GM23248 (cell line): Measurements from ENCODE around the gene CNTN4. TPM values are rescaled to one million over a fixed set of nuclear protein-coding genes. Genes with fewer than 3 reads are reported as not detected.

Source experiments
- DNase-seq: peaks from one replicate; pipeline ENCODE4 v3.0.0-alpha.2; 2015
- H2AFZ ChIP-seq: fragments of 200-600 bp; sonication (generic); 2 replicates; pipeline ENCODE4 v1.6.1; 2016; ENCODE audit warnings: antibody characterized with exemption
- H3F3A ChIP-seq: fragments of 200-600 bp; sonication (generic); 2 replicates; pipeline ENCODE4 v1.6.1; 2016; ENCODE audit warnings: mild to moderate bottlenecking, antibody characterized with exemption, mixed run types; ENCODE audit not compliant: insufficient read depth
- H3K27ac ChIP-seq: fragments of 200-600 bp; sonication (generic); 2 replicates; pipeline ENCODE4 v1.5.1; 2016; ENCODE audit warnings: mild to moderate bottlenecking
- H3K27me3 ChIP-seq: fragments of 200-600 bp; sonication (generic); replicated peaks from 2 replicates; pipeline ENCODE4 v1.6.1; 2016; ENCODE audit warnings: mild to moderate bottlenecking; ENCODE audit not compliant: insufficient read depth
- H3K36me3 ChIP-seq: fragments of 200-600 bp; sonication (generic); 2 replicates; pipeline ENCODE4 v1.6.1; 2016; ENCODE audit warnings: low read depth, mild to moderate bottlenecking
- H3K4me1 ChIP-seq: fragments of 200-600 bp; sonication (generic); 2 replicates; pipeline ENCODE4 v1.6.1; 2016; ENCODE audit warnings: mild to moderate bottlenecking; ENCODE audit not compliant: insufficient read depth
- H3K4me2 ChIP-seq: fragments of 200-600 bp; sonication (generic); one replicate; pipeline ENCODE4 v1.6.1; 2016; ENCODE audit warnings: mild to moderate bottlenecking; ENCODE audit not compliant: unreplicated experiment
- H3K4me3 ChIP-seq: fragments of 200-600 bp; sonication (generic); 2 replicates; pipeline ENCODE4 v1.5.1; 2016; ENCODE audit warnings: mild to moderate bottlenecking
- H3K79me2 ChIP-seq: fragments of 200-600 bp; sonication (generic); 2 replicates; pipeline ENCODE4 v1.6.1; 2016; ENCODE audit warnings: mild to moderate bottlenecking; ENCODE audit not compliant: insufficient read depth
- H3K9ac ChIP-seq: fragments of 200-600 bp; sonication (generic); 2 replicates; pipeline ENCODE4 v1.6.1; 2016; ENCODE audit warnings: mild to moderate bottlenecking
- H3K9me2 ChIP-seq: fragments of 200-600 bp; sonication (generic); 2 replicates; pipeline ENCODE4 v1.6.1; 2016; ENCODE audit warnings: mixed run types, mild to moderate bottlenecking, moderate library complexity; ENCODE audit not compliant: insufficient read depth
- H3K9me3 ChIP-seq: fragments of 200-600 bp; sonication (generic); one replicate; pipeline ENCODE4 v1.6.1; 2017; ENCODE audit warnings: low read depth
- H4K20me1 ChIP-seq: fragments of 200-600 bp; sonication (generic); 2 replicates; pipeline ENCODE4 v1.6.0; 2016; ENCODE audit not compliant: insufficient read depth
- EZH2 ChIP-seq: fragments of 200-600 bp; sonication (generic); IDR thresholded peaks from 2 replicates; pipeline ENCODE4 v1.6.1; 2018; ENCODE audit warnings: antibody characterized with exemption, mild to moderate bottlenecking; ENCODE audit not compliant: insufficient read depth, poor library complexity, severe bottlenecking
- EZH2phosphoT487 ChIP-seq: fragments of 200-600 bp; sonication (generic); IDR thresholded peaks from 2 replicates; pipeline ENCODE4 v1.6.1; 2018; ENCODE audit warnings: antibody characterized with exemption, moderate library complexity, mild to moderate bottlenecking, low read depth; ENCODE audit not compliant: insufficient read depth
- WGBS, 2 experiments: methylation state at CpG; one replicate each; pipeline ENCODE4 v1.1.6; 2015 to 2017; ENCODE audit warnings: low lambda C conversion rate in 2 of 2, low coverage in 1 of 2; ENCODE audit errors: missing lambda C conversion rate in 2 of 2; 5-methylcytosine and 5-hydroxymethylcytosine counted together
- in situ Hi-C: fragments of 300-500 bp; cut with MboI; formaldehyde crosslinking; loops from 2 replicates; pipeline ENCODE4 v1.15.0; 2020
- polyA plus RNA-seq: library from polyadenylated mRNA; unstranded; fragments of >200 nt; fragmentation: Nextera tagmentation; extraction: Ambion mirVana; gene quantifications from 2 replicates; pipeline ENCODE4 v1.2.1, GENCODE V29; 2016
- total RNA-seq: library from RNA; depleted of rRNA; stranded (reverse); fragments of >200 nt; shearing (Covaris generic); gene quantifications from 2 replicates; pipeline ENCODE4 v1.2.3, GENCODE V29; 2014

CNTN4 gene
- total and polyA plus RNA-seq, 2 experiments from 2014 or later, result not detected

DNA sequence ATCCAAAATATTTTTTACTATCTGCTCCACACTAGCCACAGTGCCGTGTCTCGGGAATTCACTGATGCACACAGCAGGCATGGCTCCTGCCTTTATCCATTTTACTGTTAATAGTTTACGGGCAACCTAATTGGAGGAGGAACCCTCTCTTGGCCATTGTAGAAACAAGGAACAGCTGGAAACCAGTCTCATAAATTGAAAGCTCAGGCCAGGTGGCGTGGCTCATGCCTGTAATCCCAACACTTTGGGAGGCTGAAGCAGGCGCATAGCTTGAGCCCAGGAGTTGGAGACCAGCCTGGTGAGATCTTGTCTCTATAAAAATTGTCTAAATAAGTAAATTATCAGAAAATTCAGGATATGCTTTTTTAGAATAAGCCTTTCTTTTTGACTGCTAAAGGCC lies 972.5 kb downstream of the CNTN4 start:
- in situ Hi-C loops, result no loop called here
- H3K9me3 ChIP-seq, result no peaks in the 10 kb centered on the region
- H3K36me3 ChIP-seq, result no peaks in the 10 kb centered on the region
- H3K4me2 ChIP-seq, result no peak overlapping the region
- H3K9me2 ChIP-seq, result no peaks in the 10 kb centered on the region
- H4K20me1 ChIP-seq, result no peaks in the 10 kb centered on the region
- H3K9ac ChIP-seq, result no peak overlapping the region
- H3K4me1 ChIP-seq, result no peaks in the 10 kb centered on the region
- no peaks in the 10 kb centered on the region for H3K27me3 ChIP-seq
- 53 to 54% methylated on average over 5 of the region's 5 CpGs for WGBS, 2 experiments
- H2AFZ ChIP-seq, result no peak overlapping the region
- H3K27ac ChIP-seq, result no peak overlapping the region
- TF ChIP-seq EZH2phosphoT487, result no peak
- TF ChIP-seq EZH2, result no peak
- H3K4me3 ChIP-seq, result no peak overlapping the region
- no peak for DNase-seq
- H3F3A ChIP-seq, result no peaks in the 10 kb centered on the region
- no peaks in the 10 kb centered on the region for H3K79me2 ChIP-seq

DNA sequence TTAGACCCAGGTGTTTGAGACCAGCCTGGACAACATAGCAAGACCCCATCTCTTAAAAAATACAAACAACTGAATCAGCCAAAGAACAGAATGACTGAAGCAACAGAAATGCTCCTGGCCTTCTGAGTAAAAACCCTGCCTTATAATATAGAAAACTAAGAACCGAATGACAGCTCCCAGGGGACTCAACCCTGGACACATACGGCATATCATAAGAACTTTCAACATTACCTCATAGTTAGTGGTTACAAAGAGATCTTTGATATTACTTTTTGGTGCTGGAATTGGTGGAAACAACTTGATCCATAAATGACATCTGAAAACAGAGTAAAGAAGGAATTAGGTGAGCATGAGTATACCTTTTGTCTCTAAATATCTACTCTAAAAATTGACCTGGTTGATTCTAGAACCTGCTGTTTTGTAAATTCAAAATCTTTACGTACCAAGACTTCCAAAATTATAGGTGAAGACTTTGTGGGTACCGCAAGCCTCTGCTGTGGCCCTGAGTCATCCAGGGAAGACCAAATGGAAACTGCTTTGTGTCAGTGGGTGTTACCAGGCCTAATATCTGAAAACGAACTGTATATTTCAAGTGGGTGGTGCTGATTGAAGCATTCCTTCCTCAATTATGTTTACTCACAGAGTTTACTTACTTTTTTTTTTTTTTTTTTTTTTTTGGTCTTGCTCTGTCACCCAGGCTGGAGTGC lies 976.0 kb downstream of the CNTN4 start:
- H3K9me3 ChIP-seq, result no peaks in the 10 kb centered on the region
- in situ Hi-C loops, result no loop called here
- H3K4me2 ChIP-seq, result no peak overlapping the region
- H3K27ac ChIP-seq, result no peak overlapping the region
- no peak for TF ChIP-seq EZH2
- no peak for TF ChIP-seq EZH2phosphoT487
- H3F3A ChIP-seq, result no peaks in the 10 kb centered on the region
- WGBS, 2 experiments, result 27 to 28% methylated on average over 5 of the region's 5 CpGs
- no peak overlapping the region for H3K4me3 ChIP-seq
- no peaks in the 10 kb centered on the region for H3K27me3 ChIP-seq
- no peaks in the 10 kb centered on the region for H4K20me1 ChIP-seq
- no peak overlapping the region for H3K9ac ChIP-seq
- H2AFZ ChIP-seq, result no peak overlapping the region
- no peaks in the 10 kb centered on the region for H3K36me3 ChIP-seq
- no peaks in the 10 kb centered on the region for H3K79me2 ChIP-seq
- no peaks in the 10 kb centered on the region for H3K9me2 ChIP-seq
- H3K4me1 ChIP-seq, result no peaks in the 10 kb centered on the region
- no peak for DNase-seq

DNA sequence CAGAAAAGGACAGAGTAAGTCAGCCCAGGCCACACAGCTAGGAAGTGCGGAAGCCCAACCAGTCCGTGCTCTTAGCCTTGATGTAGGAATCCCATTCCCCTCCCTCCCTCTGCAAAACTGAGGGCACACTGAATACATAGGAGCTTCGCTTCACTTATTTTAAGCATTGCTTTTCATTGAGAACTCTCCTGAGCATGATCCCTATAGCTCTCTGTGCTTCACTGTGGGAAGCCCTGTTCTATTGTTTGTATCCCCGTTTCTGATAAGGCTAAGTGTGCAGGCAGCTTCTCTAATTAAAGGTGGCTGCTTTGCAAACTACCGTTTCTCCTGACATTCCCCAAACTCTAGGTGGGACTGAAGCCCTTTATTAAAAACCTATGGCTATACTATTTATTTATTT lies 981.6 kb downstream of the CNTN4 start:
- Histone ChIP-seq H3K4me3 (no peak overlapping the region), H3K27me3 (no peaks in the 10 kb centered on the region), H3K9ac (no peak overlapping the region), H2AFZ (no peak overlapping the region), H3K36me3 (no peaks in the 10 kb centered on the region), H3K27ac (no peak overlapping the region), H3K9me3 (no peaks in the 10 kb centered on the region), H3K9me2 (no peaks in the 10 kb centered on the region), H3K4me1 (no peaks in the 10 kb centered on the region), H3F3A (no peaks in the 10 kb centered on the region), H3K4me2 (no peak overlapping the region), H4K20me1 (no peaks in the 10 kb centered on the region), H3K79me2 (no peaks in the 10 kb centered on the region)
- TF ChIP-seq EZH2 (no peak), EZH2phosphoT487 (no peak)
- in situ Hi-C loops, result no loop called here
- 29 to 50% methylated on average over 5 of the region's 5 CpGs for WGBS, 2 experiments
- DNase-seq, result no peak

DNA sequence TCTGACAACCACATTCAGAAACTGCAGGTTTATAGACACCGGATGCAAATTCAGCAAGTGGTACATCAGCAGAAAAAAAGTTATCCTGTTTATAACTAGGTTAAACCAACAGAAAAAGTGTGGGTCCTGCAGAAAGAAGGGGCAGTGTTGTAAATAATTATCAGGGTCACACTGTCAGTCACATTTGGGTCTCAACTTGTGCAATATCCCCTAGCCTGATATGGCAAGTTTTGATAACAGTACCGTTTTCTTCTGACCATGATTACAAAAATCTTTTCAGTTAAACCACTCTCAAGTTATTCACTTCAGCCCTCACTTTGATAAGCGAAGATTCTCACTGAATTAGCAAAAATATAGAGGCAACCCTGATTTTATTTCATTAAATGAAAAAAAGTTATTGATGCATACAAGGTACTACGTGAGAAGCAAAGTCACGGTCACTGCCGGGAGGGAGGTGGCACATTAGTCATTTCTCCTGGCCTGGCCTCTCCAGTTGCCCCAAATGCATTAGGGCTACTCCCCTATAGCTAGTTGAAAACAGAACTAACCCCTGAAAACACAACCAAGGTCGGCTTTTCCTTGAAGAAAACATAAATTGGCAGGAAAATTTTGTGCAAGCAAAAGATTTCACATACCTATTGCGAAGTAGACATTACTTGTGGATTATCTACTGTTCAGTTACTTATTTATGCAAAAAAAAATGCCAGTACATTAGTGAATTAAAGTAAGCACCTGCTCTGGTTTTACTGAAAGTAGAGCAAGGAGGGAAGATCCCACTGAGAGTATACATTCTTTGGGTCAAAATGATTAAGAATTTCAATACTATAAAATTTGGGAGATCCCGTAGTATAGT lies 982.9 kb downstream of the CNTN4 start:
- H3K9me3 ChIP-seq, result no peaks in the 10 kb centered on the region
- no peak for DNase-seq
- H3K27ac ChIP-seq, result no peak overlapping the region
- H4K20me1 ChIP-seq, result no peaks in the 10 kb centered on the region
- in situ Hi-C loops, result no loop called here
- no peak overlapping the region for H3K9ac ChIP-seq
- no peak overlapping the region for H3K4me3 ChIP-seq
- H3K27me3 ChIP-seq, result no peaks in the 10 kb centered on the region
- H3K4me2 ChIP-seq, result no peak overlapping the region
- no peaks in the 10 kb centered on the region for H3F3A ChIP-seq
- WGBS, 2 experiments, result 39 to 48% methylated on average over 9 of the region's 9 CpGs
- H3K79me2 ChIP-seq, result no peaks in the 10 kb centered on the region
- no peaks in the 10 kb centered on the region for H3K4me1 ChIP-seq
- no peaks in the 10 kb centered on the region for H3K9me2 ChIP-seq
- H2AFZ ChIP-seq, result no peak overlapping the region
- H3K36me3 ChIP-seq, result no peaks in the 10 kb centered on the region
- TF ChIP-seq EZH2phosphoT487 (no peak), EZH2 (no peak)
